GM15510 (cell line): ENCODE results near the gene CDK18.

ENCODE experiments used
- POLR2A ChIP-seq: IDR thresholded peaks from 3 replicates; pipeline ENCODE4 v1.6.1; 2011; ENCODE audit warnings: borderline replicate concordance; ENCODE audit not compliant: insufficient read length; ENCODE audit errors: extremely low read depth

Gene CDK18

GRCh38 chr1:205504311-205505075, at the start of gene CDK18:
CDK18 (plus strand) TSS chr1:205504669; CDS start chr1:205523168, 18,499 bp downstream.
- TF ChIP-seq POLR2A, result no peak

GRCh38 chr1:205454903-205455335, 49.5 kb upstream of the CDK18 start:
- no peak for TF ChIP-seq POLR2A

- TF ChIP-seq POLR2A, result no peak
Measured at GRCh38 chr1:205455581-205456382, 48.7 kb upstream of the CDK18 start, which contains the start of gene BLACAT1. BLACAT1 (minus strand) TSS chr1:205456045.

GRCh38 chr1:205456383-205456867, 48.0 kb upstream of the CDK18 start:
- TF ChIP-seq POLR2A, result no peak

GRCh38 chr1:205456868-205457745, 47.4 kb upstream of the CDK18 start:
- no peak for TF ChIP-seq POLR2A

GRCh38 chr1:205458777-205459566, 45.5 kb upstream of the CDK18 start:
- no peak for TF ChIP-seq POLR2A

GRCh38 chr1:205465392-205465791, 39.1 kb upstream of the CDK18 start:
- no peak for TF ChIP-seq POLR2A

GRCh38 chr1:205466595-205467220, 37.8 kb upstream of the CDK18 start:
- no peak for TF ChIP-seq POLR2A

GRCh38 chr1:205470131-205470530, 34.3 kb upstream of the CDK18 start:
- TF ChIP-seq POLR2A, result no peak

GRCh38 chr1:205472737-205473441, 31.6 kb upstream of the CDK18 start:
- TF ChIP-seq POLR2A, result no peak

GRCh38 chr1:205473475-205473874, 31.0 kb upstream of the CDK18 start:
- no peak for TF ChIP-seq POLR2A

- TF ChIP-seq POLR2A, result no peak
Measured at GRCh38 chr1:205473966-205474365, 30.5 kb upstream of the CDK18 start.

GRCh38 chr1:205474571-205474970, 29.9 kb upstream of the CDK18 start:
- no peak for TF ChIP-seq POLR2A
